ENCODE measurements around the gene PRKCA.
A peak's percentile ranks its signal among the peaks of the same experiment; 100 is the strongest.

PRKCA gene

DNA sequence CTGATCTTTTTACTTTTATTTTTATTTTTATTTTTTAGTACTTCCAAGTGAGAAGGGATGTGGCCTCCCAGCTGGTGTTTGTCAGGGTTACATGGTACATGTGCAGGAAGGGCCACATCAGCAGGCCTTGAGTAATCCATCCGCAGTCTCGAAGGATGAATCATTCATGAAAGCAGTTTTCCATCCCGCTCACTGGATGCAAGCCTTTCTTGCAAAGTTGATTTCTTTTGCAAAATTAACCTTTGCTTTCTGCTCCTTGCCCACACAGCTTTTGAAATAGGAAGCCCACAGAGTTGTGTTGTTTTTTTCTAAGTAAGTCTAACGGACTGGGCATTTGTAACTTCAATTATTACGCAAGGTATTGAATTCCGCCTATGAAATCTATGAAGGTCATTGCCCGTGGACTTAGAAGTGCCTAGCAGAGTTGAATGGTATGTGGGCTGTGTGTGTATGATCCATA lies 157.4 kb downstream of the PRKCA start:
- TF ChIP-seq POLR2AphosphoS5 (IDR thresholded peaks at IDR 0.05; ENCODE audit: low read depth, low read length) (no peak), SIN3A (IDR thresholded peaks at IDR 0.05; ENCODE audit: borderline replicate concordance, insufficient read depth, low read length) (peak; percentile 85; the same call in 1 of the 2 replicates)
- TF ChIP-seq, protein P1, sequence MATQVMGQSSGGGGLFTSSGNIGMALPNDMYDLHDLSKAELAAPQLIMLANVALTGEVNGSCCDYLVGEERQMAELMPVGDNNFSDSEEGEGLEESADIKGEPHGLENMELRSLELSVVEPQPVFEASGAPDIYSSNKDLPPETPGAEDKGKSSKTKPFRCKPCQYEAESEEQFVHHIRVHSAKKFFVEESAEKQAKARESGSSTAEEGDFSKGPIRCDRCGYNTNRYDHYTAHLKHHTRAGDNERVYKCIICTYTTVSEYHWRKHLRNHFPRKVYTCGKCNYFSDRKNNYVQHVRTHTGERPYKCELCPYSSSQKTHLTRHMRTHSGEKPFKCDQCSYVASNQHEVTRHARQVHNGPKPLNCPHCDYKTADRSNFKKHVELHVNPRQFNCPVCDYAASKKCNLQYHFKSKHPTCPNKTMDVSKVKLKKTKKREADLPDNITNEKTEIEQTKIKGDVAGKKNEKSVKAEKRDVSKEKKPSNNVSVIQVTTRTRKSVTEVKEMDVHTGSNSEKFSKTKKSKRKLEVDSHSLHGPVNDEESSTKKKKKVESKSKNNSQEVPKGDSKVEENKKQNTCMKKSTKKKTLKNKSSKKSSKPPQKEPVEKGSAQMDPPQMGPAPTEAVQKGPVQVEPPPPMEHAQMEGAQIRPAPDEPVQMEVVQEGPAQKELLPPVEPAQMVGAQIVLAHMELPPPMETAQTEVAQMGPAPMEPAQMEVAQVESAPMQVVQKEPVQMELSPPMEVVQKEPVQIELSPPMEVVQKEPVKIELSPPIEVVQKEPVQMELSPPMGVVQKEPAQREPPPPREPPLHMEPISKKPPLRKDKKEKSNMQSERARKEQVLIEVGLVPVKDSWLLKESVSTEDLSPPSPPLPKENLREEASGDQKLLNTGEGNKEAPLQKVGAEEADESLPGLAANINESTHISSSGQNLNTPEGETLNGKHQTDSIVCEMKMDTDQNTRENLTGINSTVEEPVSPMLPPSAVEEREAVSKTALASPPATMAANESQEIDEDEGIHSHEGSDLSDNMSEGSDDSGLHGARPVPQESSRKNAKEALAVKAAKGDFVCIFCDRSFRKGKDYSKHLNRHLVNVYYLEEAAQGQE (IDR thresholded peaks at IDR 0.05; ENCODE audit: insufficient read depth in 1 of 2, low read depth in 2 of 2, low read length in 2 of 2), result 0 out of 4 replicates have a peak, but pooled peaks of 1 of the 2 experiments have one; percentile 5

DNA sequence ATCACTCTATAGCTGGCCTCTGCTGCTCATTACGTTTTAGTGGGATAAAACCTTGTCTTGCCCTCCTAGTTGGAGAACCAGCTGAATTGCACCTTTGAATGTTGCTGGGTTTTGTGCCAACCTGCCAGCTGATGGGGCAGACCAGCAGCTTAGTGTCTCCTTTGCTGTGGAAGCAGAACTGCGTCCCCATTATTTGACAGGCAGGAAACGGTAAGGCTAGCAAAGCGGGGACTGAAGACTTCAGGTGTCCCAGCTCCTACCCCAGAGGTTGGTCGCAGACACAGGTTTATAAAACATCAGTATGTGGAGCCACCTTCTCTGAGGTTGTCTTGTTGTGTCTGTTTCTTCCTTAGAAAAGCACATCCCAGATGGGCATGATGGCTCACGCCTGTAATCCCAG lies 158.1 kb downstream of the PRKCA start:
- TF ChIP-seq, protein P1 (IDR thresholded peaks at IDR 0.05; ENCODE audit: insufficient read depth in 1 of 2, low read depth in 2 of 2, low read length in 2 of 2), result no peak
- TF ChIP-seq SIN3A (IDR thresholded peaks at IDR 0.05; ENCODE audit: borderline replicate concordance, insufficient read depth, low read length) (no peak), FOXP2 (optimal IDR thresholded peaks at IDR 0.05; ENCODE audit: borderline replicate concordance, extremely low read depth, extremely low read length, insufficient read depth) (no peak), POLR2AphosphoS5 (IDR thresholded peaks at IDR 0.05; ENCODE audit: low read depth, low read length) (no peak), TAF1 (IDR thresholded peaks at IDR 0.05; ENCODE audit: borderline replicate concordance, insufficient read depth, low read length) (no peak)

DNA sequence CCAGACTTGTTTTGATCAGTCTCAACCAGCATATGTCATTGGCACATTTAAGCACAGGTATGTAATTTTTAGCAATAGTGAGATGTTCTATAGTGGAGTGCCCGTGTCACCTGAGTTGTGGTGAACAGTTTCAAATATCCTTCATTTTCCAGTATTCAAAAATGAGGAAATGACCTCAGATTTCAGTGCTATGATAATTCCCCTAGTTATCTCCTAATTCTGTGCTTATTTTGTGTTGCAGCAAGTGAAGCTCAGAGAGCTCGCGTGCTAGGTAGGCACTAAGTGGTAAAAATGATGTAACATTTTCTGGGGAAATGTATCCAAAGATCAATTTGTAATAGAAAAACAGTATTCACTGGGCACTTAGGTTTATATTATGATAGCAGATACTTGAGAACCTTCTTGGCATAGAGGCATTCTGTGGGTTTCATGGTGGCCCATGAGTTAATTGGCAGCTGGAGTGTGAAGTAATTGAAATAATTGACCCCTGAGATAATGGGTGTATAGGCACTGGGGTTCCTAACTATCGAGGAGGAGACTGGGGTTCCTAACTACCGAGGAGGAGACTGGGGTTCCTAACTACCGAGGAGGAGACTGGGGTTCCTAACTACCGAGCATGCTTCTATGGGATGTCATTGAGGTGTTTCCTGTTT lies 159.1 kb downstream of the PRKCA start:
- TF ChIP-seq POLR2AphosphoS5 (IDR thresholded peaks at IDR 0.05; ENCODE audit: low read depth, low read length) (no peak), TAF1 (IDR thresholded peaks at IDR 0.05; ENCODE audit: borderline replicate concordance, insufficient read depth, low read length) (no peak), SIN3A (IDR thresholded peaks at IDR 0.05; ENCODE audit: borderline replicate concordance, insufficient read depth, low read length) (no peak), FOXP2 (optimal IDR thresholded peaks at IDR 0.05; ENCODE audit: borderline replicate concordance, extremely low read depth, extremely low read length, insufficient read depth) (no peak)
- TF ChIP-seq, protein P1 (IDR thresholded peaks at IDR 0.05; ENCODE audit: insufficient read depth in 1 of 2, low read depth in 2 of 2, low read length in 2 of 2), result no peak

DNA sequence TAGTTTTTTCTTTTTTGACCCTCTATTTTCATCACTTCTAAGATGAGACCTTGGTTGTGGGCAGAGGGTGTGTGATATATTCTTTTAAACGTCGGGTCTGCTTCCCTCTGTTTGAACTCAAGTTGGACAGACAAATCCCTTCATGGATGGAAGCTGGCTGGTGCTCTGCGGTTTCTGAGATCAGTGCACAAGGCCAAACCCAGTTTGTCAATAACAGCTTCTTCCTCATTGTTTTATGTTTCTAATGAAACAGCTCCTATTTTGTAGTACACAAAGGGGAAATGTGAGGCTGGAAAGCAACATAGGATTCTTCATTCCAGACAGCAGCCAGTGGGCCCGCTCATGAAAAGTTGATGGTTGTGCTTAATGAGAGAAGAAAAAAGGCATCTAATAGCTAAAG lies 159.6 kb downstream of the PRKCA start:
- TF ChIP-seq TAF1 (IDR thresholded peaks at IDR 0.05; ENCODE audit: borderline replicate concordance, insufficient read depth, low read length) (no peak), FOXP2 (optimal IDR thresholded peaks at IDR 0.05; ENCODE audit: borderline replicate concordance, extremely low read depth, extremely low read length, insufficient read depth) (no peak), SIN3A (IDR thresholded peaks at IDR 0.05; ENCODE audit: borderline replicate concordance, insufficient read depth, low read length) (no peak), POLR2AphosphoS5 (IDR thresholded peaks at IDR 0.05; ENCODE audit: low read depth, low read length) (no peak)
- TF ChIP-seq, protein P1 (IDR thresholded peaks at IDR 0.05; ENCODE audit: insufficient read depth in 1 of 2, low read depth in 2 of 2, low read length in 2 of 2), result no peak
